IPS-NIHi7 (cell line): ENCODE measurements around the gene CBX1.
A peak's percentile ranks its signal among the peaks of the same experiment; 100 is the strongest.

ENCODE experiments used
- DNase-seq: peaks from one replicate; pipeline ENCODE4 v3.0.0; 2012; ENCODE audit warnings: mixed read lengths; ENCODE audit errors: extremely low spot score

CBX1 gene

DNA sequence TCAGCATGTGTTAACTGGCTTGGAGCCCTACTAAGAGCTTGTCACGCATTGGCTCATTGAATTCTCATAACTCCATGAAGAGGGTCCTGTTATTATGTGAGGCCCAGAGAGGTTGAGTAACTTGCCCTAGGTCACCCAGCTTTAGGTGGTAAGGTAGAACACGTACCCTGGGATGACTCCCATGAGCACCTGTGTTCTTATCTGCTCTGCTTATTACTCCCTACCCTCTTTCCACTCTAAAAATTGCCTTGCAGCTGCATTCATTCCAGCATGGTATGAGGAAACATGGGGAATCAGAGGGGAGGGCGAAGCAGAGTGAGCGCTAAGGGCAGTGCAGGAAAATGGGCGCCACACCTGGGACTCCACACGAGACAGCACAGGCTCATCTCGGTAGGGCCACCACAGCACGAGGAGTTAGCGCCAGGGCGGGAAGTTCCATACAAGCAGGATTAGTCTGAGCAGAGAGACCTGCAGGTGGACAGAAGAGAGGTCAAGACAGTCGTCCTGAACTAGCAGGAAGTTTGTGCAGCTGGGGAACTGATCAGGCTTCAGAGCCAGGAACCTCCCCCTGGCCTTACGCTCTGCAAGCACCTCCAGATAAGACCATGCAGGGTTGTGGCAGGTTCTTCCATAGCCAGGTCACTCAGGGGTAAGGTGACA lies 73.8 kb downstream of the CBX1 start:
- DNase-seq = no peak

DNA sequence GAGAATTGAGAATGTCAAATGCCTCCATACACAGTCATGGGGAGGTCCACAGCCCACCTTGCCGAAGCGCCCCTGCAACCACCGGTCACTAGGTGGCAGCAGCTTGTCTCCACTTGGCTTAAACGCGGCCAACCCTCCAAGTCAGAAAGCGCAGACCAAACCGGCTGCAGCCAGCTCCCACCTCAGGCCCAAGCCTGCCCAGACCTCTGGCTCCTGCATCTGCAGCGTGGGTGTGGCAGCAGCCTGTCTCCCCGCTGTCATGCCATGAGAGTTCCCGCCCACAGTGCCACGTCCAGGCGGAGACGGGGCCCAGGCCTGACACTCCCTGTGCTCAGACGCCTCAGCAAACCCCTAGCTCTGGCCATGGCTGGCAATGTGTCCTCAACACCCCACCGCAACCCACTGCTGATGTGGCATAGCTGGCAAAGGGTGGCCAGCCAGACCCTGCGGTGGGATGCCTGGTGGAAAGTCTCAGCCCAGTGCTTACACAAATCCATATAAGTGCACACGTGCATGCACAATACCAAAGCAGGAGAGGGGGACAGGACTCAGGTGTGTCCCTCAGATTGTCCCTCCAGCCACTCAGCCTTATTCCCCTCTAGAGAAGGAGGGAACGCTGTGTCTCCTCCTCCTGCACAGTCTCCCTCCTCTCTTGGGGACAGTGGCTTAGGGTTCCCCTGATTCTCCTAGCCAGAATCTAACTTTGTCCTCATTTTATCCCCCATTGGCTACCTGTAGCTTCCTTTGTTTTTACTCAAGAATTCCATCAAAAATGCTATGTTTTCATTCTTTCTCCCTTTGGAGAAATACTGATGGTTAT lies 74.6 kb downstream of the CBX1 start:
- DNase-seq = peak; percentile 87

DNA sequence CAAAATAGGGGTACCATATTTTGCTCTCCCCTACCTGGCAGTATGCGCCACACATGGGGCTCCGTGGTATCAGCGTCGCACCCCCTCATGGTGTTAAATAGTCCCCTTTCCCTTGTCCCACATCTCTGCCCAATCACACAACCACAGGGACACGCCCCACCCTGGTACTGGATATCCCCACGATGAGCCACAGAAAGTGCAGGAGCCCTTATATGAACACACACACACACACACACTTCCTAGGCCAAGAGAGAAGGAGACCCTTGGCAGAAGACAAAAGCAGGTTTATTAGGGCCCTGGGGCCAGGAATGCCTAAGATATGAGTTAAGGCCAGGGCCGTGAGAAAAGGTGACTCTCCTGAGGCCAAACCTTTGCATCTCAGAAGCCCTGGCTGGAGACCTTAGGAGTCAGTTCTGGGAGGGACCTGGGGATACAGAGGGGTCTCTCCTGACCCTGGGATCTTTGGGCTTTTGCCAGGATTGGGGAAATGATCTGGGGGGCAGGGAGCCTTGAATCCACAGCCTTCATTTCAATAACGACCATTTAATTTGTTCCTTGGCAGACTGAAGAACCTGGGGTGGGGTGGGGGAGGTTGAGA lies 75.3 kb downstream of the CBX1 start:
- no peak for DNase-seq

DNA sequence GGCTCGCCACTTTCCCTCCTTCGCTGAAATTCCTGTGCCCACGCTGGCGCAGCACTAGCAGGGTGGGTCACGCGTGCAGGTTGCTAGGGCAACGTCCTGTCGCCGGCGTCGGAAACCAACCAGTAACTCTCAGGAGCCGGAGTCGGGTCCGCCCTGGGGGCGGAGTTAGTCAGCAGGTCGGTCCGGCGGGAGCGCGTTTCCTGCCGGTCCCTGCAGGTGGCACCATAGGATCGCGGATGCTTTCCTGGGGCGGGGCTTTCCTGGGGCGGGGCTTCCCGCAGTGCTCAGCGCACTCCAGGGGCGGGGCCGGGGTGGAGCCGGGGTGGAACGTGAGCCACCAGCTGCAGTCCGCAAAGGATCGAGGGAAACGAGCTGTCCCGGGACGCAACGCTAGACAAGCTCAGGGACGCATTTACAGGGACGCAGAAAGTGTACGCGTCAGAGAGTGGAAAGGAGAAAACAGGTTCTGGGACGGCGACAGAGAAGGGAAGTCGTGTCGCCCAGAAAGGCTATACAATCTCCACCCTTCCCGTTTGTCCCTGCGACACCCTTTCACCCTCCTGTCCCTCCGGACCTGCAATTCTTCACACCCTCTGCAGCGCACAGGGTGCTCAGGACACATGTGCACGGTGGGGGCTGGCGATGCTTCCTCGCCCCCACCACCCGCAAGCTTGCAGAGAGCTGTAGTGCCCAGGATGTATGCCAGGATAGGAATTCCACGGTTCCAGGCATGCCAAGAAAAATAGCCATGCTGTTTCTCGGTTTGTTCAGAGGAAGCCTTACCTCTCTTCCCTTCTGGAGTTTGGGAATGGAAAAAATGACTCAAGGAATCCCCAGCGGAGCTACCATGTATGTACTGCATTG lies 76.0 kb downstream of the CBX1 start:
- DNase-seq = peak; percentile 89

DNA sequence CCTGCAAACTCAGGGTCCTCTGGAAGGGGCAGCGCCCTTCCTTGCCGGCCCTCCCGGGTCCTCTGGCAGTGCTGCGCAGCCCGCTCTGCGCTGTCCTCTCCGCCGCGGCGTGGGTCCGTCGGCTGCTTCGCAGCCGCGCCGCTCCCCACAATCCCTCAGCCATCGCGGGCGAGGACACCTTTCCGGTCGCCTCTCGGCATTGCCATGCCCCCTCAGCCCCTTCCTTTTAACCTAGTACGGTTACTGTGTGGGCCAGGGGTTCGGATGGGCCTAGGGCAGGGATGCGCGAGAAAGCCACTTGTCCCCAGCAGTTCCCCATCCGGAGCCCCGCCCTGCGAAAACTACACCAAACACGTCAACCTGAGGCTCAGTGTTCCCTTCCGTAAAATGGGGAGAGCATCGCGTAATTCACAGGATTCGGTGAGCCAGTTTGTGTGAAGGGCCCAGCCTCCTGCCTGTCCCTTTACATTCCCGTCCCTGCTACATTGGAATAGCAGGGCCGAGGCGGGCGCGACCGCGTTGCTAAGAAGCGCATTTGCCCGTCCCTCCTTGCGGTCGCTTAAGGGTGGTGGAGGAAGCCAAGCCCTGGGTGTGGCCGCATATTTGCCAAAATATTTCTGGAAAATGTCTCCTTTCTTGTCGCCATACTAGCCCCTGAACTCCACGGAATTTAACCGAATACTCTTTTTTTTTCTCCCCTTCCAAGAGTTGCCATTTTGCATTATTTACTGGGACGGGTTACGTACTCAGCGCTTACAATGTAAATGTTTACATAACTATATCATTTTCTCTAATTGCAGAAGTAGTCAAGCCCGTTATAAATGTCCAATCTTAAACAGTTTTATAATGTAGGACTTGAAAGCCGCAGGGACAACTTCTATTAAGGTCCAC lies 76.9 kb downstream of the CBX1 start:
- no peak for DNase-seq

DNA sequence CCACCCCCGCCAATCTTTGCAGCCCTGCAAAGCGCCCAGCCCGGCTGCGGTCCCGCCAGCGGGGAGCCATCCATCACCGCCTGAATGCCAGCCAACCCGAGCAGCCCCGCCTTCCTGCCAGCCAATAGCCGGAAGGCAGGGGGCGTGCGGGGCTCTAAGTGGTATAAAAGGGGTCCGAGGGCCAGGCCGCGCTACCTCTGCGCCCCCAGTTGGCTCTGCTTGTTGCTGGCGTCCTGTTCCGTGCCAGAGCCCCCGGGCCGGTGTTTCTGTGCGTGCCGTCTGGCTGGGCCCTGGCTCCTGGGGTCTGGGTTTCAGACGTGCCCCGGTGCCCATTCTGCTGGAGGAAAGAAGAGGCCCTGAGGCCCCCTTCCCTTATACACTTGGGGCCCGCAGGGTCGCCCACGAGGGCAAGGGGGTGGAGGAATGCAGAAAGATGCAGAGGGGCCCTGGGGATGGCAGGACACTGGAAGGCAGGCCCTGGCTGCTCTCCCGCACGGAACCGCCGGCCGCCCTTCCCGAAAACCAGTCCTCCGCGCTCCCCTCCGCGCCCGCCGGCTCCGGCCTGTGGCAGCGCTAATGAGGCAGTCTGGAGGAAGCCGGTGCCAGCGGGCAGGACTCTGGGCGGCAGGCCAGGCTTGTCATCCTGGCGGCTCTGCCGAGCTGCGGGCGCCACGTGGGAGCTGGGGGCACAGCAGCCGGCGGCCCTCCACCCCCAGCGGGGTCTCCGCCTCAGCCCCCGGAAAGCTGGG lies 77.7 kb downstream of the CBX1 start:
- DNase-seq = peak; percentile 84

DNA sequence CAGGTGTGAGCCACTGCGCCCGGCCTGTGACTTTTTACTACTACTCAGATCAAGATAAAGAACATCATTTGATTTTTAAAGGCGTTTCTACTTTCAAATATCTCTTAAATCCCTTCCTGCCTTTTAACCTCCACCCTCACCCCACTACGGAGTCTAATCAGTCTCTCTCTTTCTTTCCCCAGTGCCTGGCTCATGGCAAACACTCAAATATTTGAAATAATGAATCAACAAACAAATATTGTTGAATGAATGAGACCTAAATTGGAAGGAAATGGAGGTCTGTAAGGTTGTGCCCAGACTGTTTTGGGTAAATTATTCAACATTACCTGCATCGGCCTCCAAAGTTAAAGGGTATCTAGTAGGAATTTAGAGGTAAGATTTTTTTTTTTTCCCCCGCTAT lies 78.4 kb downstream of the CBX1 start:
- no peak for DNase-seq

DNA sequence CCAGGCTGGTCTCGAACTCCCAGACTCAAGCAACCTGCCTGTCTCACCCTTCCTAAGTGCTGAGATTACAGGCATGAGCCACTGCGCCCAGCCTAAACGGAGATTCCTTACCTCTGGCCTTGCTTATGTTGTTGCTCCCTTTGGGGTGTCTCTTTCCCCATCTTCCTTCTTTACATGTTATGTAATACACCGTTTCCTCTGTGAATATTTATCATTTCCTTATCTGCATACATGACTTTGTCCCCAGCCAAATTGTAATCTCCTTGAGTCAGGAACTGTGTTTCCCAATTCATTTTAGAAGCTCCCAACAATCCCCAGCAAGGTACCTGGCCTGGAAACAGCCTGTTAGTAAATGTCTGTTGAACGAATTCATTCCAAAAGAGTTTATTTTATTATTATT lies 79.3 kb downstream of the CBX1 start:
- no peak for DNase-seq
